ENCODE data around the gene PHAF1. TPM values are rescaled to one million over a fixed set of nuclear protein-coding genes. Genes with fewer than 3 reads are reported as not detected.

Gene PHAF1
- total and polyA plus RNA-seq, 9 of the 15 experiments (the other 6 are each of a cell fraction or from before 2014, with no cell fraction given), result 5.1 to 25.4 (median 13.8) TPM

DNA sequence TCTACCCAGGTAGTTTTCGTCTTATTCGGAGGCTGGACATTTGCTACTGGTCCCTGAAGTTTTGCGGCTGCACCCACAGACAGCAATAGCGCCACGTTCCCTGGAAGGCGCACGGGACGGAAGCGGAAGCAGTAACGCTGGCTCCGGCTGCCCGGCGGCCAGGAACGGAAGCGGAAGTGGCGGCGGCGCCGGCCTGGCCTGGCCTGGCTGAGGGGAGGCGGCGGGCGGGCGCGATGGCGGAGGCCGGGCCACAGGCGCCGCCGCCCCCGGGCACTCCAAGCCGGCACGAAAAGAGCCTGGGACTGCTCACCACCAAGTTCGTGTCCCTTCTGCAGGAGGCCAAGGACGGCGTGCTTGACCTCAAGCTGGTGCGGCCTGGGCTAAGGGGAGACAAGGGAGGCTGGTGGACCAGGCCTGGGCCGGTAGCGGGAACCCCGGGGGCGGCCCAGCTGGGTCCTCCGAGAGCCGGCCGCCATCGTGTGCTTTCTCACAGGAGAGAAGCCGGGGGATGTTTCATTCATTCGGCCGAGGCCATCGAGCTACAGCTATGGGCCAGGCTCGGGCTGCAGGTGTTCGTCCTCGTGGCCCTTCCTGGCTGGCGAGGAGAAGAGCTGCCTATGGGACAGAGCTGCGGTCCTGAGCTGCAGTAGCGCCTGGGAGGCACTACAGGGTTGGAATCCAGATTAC lies 82.4 kb downstream of the PHAF1 start, which contains the start of gene E2F4 (continued):
- TF ChIP-seq, protein P1, sequence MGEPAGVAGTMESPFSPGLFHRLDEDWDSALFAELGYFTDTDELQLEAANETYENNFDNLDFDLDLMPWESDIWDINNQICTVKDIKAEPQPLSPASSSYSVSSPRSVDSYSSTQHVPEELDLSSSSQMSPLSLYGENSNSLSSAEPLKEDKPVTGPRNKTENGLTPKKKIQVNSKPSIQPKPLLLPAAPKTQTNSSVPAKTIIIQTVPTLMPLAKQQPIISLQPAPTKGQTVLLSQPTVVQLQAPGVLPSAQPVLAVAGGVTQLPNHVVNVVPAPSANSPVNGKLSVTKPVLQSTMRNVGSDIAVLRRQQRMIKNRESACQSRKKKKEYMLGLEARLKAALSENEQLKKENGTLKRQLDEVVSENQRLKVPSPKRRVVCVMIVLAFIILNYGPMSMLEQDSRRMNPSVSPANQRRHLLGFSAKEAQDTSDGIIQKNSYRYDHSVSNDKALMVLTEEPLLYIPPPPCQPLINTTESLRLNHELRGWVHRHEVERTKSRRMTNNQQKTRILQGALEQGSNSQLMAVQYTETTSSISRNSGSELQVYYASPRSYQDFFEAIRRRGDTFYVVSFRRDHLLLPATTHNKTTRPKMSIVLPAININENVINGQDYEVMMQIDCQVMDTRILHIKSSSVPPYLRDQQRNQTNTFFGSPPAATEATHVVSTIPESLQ (CRISPR knock-in tag; IDR thresholded peaks at IDR 0.05), result no peak
- TF ChIP-seq BMI1 (IDR thresholded peaks at IDR 0.05; ENCODE audit: low read length), result no peak
- peak; percentile 13; the same call in 1 of the 2 replicates for TF ChIP-seq ZSCAN29 (IDR thresholded peaks at IDR 0.05)
- TF ChIP-seq E2F3 (CRISPR knock-in tag; IDR thresholded peaks at IDR 0.05), result 0 out of 2 replicates have a peak, but pooled peaks have one; percentile 25
- TF ChIP-seq ZNF212 (CRISPR knock-in tag; IDR thresholded peaks at IDR 0.05), result no peak
- no peak for TF ChIP-seq ZNF175 (CRISPR knock-in tag; IDR thresholded peaks at IDR 0.05; ENCODE audit: low read depth)
- TF ChIP-seq RBM25 (IDR thresholded peaks at IDR 0.05; ENCODE audit: low read depth, low read length, severe bottlenecking), result no peak
- TF ChIP-seq, protein P2, sequence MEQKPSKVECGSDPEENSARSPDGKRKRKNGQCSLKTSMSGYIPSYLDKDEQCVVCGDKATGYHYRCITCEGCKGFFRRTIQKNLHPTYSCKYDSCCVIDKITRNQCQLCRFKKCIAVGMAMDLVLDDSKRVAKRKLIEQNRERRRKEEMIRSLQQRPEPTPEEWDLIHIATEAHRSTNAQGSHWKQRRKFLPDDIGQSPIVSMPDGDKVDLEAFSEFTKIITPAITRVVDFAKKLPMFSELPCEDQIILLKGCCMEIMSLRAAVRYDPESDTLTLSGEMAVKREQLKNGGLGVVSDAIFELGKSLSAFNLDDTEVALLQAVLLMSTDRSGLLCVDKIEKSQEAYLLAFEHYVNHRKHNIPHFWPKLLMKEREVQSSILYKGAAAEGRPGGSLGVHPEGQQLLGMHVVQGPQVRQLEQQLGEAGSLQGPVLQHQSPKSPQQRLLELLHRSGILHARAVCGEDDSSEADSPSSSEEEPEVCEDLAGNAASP (IDR thresholded peaks at IDR 0.05), result no peak
- TF ChIP-seq HIVEP1 (CRISPR knock-in tag; IDR thresholded peaks at IDR 0.05), result 0 out of 2 replicates have a peak, but pooled peaks have one; percentile 46
- peak; percentile 62 for TF ChIP-seq SUPT5H (IDR thresholded peaks at IDR 0.05)
- TF ChIP-seq ETS2 (tag; IDR thresholded peaks at IDR 0.05; ENCODE audit: borderline replicate concordance, poor library complexity, severe bottlenecking), result no peak
- TF ChIP-seq STAT5B (CRISPR knock-in tag; IDR thresholded peaks at IDR 0.05), result no peak
- TF ChIP-seq NCOA2 (IDR thresholded peaks at IDR 0.05; ENCODE audit: partially characterized antibody in 2 of 2), result peak in 1 of 2 experiments; percentile 99
- TF ChIP-seq, protein P3, sequence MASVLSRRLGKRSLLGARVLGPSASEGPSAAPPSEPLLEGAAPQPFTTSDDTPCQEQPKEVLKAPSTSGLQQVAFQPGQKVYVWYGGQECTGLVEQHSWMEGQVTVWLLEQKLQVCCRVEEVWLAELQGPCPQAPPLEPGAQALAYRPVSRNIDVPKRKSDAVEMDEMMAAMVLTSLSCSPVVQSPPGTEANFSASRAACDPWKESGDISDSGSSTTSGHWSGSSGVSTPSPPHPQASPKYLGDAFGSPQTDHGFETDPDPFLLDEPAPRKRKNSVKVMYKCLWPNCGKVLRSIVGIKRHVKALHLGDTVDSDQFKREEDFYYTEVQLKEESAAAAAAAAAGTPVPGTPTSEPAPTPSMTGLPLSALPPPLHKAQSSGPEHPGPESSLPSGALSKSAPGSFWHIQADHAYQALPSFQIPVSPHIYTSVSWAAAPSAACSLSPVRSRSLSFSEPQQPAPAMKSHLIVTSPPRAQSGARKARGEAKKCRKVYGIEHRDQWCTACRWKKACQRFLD (CRISPR knock-in tag; IDR thresholded peaks at IDR 0.05), result peak; percentile 68; the same call in 1 of the 2 replicates
- TF ChIP-seq BCL6 (CRISPR knock-in tag; IDR thresholded peaks at IDR 0.05), result no peak
- TF ChIP-seq ZNF197 (CRISPR knock-in tag; IDR thresholded peaks at IDR 0.05; ENCODE audit: low read depth), result no peak
- TF ChIP-seq MEF2A (IDR thresholded peaks at IDR 0.05; ENCODE audit: control insufficient read depth, low read depth, low read length), result no peak
- no peak for TF ChIP-seq ZNF165 (CRISPR knock-in tag; IDR thresholded peaks at IDR 0.05; ENCODE audit: borderline replicate concordance)
- peak; percentile 52; the same call in 1 of the 2 replicates for TF ChIP-seq ATF7 (IDR thresholded peaks at IDR 0.05)
- peak in 1 of 2 experiments; percentile 80; a peak in 1 of 4 replicates for TF ChIP-seq NONO (IDR thresholded peaks at IDR 0.05; ENCODE audit: low read depth in 2 of 2, low read length in 1 of 2)
- TF ChIP-seq NCOA6 (IDR thresholded peaks at IDR 0.05), result no peak
- no peak for TF ChIP-seq FOS (IDR thresholded peaks at IDR 0.05; ENCODE audit: extremely low read depth, insufficient read length)
- TF ChIP-seq MTA3 (IDR thresholded peaks at IDR 0.05; ENCODE audit: borderline replicate concordance), result peak; percentile 19; the same call in 1 of the 2 replicates
- no peak for TF ChIP-seq PCBP2 (IDR thresholded peaks at IDR 0.05; ENCODE audit: low read depth, low read length, poor library complexity, severe bottlenecking)
- no peak for TF ChIP-seq RBM15 (IDR thresholded peaks at IDR 0.05; ENCODE audit: insufficient read depth, low read length)

All from K562 (cell line).